NOMO-1 treated with DMSO at 0.1 percent for 48 hours (cell line): Measurements from ENCODE around the gene FBXO39.
"Not testable (repeated sequence)": the region's sequence is repeated elsewhere in the genome, so short reads cannot be mapped to it uniquely, and the experiment has no call there.

Experiments used
- DNase-seq: peaks from one replicate; lab custom pipeline; 2025; ENCODE audit not compliant: unreplicated experiment; lab: John Stamatoyannopoulos, UW

FBXO39 gene

DNA sequence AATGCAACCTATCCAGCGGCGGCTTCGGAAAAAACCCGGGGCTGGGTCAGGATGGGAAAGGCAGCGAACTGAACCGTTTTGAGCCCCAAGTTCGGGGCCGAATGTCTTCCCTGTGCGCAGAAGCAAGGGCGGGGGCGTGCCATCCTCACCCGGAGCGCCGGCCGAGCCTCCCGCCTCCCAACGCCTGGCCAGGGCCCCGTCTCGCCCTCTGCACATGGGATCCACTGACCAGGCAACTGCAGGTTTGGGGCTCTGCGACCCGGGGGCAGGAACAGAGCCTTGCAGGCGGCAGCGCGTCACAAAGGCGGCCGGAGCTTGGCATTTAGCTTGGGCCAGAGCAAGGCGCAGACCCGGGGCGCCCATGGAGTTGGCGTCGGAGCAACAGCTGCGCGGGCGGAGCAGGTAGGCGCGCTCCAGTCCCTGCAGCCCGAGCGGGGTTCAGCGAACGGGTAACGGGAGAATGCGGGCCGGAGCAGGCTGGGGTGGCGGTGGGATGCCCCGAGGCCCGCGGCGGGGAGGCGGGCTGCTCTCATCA lies at the start of gene FBXO39:
Gene FBXO39, plus strand, starts transcription at position 345 of the 535 bp plus-strand sequence. CDS start 3,654 bp downstream, outside the sequence.
- DNase-seq: no peak

DNA sequence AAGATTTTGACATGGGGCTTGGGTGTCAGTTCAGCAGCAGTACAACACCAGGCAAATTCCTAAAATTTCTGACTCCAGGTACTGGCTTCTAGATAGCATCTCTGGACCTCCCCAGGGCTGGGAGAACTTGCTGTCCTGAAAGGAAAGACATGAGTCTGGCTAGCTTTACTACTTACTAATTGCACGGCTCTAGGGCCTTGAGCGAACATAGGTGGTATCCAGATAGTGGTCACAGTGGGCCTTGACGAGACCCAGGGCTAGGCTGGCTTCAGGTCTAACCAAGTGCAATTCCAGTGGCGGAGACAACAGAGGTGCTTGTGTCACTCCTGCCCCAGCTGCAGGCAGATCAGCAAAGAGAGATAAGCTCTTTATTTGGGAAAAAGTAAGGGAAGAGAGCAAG lies 46.5 kb upstream of the FBXO39 start:
- no peak for DNase-seq

DNA sequence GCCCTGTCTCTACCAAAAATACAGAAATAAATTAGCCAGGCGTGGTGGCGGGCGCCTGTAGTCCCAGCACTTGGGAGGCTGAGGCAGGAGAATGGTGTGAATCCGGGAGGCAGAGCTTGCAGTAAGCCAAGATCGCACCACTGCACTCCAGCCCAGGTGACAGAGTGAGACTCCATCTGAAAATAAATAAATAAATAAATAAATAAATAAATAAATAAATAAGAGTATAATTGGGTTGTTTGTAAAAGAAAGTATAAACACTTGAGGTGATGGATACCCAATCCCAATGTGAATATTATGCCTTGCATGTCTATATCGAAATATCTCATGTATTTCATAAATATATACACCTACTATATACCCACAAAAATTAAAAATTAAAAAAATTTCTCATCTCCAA lies 29.4 kb upstream of the FBXO39 start:
- not testable (repeated sequence) for DNase-seq

DNA sequence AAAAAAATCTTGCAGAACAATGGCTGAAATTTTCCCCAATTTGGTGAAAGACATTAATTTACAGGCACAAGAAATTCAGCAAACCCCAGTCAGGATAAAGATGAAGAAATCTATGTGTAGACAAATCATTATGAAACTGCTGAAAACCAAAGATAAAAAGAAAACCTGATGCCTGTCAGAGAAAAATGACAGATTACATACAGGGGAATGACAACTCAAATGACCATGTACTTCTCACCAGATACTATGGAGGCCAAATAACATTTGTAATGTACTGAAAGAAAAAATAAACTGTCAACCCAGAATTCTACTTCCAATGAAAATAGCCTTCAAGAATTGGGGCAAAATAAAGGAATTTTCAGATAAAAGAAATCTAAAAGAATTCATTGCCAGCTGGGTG lies 27.4 kb upstream of the FBXO39 start:
- DNase-seq: no peak

- DNase-seq: no peak
These were observed 26.5 kb upstream of the FBXO39 start for GRCh38 chr17:6749519-6749918.

DNA sequence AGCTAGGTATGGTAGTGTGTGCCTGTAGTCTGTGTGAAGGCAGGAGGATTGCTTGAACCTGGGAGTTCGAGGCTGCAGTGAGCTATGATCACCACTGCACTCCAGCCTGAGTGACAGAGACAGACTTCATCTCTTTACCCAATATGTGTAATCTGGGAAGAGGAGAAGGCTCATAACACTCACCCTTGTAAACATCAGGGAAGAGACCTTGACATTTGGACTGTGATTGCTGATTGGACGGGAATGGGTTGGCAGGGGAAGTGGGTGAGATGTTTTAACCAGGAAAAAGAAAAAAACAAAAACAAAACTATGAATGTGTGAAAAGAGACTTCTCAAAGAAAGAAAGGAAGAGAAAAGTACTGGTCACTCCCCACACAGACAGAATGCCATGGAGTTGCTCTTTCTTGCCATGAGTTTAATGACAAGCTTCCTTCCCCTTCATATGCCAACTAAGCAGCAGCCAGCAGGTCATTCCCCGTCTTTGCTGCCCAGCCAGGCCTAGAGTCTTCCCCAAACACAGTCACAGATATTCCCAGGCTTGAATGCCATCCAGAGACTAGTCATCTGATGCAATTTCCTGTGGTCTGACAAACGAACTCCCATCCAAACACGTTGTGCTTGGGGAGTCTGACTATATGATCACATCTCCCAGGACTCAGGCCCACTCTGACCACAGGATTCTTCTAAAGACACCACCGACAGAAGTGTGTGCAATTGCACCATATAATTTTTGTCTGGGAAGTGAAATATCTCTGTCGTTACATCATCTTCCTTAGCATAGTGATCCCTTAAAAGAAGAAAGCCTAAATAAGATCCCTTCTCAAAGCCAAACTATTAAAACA lies 23.7 kb upstream of the FBXO39 start:
- DNase-seq: peak; percentile 44

DNA sequence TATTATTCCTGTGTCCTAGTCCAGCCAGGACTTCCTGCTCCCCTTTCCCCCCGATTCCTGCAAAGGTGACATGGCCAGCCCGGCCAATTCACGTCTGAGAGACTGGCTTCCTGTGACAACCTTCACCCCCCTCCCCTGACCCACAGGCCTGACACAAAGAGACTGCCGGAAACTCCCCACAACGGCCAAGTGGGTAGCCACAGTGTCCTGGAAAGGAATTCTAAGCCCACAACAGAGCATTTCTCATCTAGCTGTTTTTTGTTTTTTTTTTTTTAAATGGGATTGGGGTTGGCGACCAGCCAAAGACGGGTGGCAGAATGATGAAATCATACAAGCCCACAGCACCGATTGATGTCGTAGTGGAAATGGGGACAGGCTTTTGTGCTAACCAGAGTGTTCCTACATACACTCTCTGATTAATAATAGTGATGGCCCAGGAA lies 23.0 kb upstream of the FBXO39 start:
- DNase-seq: peak; percentile 44

DNA sequence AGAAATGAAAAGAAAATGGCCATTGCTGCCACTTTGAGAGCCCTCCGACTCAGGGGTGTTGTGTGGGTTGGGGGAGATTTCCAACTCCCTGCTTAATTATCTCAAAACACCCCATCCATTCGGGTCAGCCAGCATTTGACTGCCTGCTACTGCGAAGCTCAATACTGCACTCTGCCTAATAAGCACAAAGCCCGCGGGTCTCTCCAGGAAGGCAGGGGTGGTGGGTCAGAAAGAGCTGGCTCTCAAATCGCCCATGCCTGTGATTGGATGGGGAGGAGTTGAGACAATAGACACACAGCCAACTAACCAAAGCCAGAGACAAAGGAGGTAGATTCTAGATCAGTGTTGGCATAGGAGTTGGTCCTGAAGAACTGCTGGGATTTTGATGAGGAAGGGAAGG lies 22.5 kb upstream of the FBXO39 start:
- no peak for DNase-seq

GRCh38 chr17:6755281-6755680 lies 20.7 kb upstream of the FBXO39 start:
- no peak for DNase-seq

DNA sequence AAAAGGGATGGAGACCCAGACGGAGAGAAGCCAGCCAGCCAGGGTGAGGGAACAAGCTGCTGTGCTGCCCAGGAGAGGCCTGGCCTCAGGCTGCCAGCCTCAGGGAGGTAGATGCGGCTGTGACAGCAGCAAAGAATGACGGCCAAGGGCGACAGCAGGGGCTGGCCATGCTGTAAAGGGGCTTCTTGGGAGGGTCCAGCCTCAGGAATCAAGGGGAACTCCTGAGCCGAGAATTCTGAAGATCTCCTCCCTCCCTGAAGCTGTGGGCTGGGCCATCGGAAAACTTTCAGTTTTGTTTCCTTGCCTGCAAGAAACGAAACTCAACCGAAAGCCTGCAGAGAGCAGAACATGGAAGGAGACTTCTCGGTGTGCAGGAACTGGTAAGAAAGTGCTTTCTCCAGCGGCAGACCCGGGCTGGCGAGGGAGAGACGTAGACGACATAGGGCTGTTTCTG lies 20.3 kb upstream of the FBXO39 start, which contains the start of gene XAF1:
Gene XAF1, plus strand, starts transcription at position 316 of the 454 bp plus-strand sequence. Its CDS starts 33 bp downstream, at position 349.
- peak; percentile 72 for DNase-seq

- DNase-seq: no peak
These were observed 19.5 kb upstream of the FBXO39 start for GRCh38 chr17:6756425-6757031.

DNA sequence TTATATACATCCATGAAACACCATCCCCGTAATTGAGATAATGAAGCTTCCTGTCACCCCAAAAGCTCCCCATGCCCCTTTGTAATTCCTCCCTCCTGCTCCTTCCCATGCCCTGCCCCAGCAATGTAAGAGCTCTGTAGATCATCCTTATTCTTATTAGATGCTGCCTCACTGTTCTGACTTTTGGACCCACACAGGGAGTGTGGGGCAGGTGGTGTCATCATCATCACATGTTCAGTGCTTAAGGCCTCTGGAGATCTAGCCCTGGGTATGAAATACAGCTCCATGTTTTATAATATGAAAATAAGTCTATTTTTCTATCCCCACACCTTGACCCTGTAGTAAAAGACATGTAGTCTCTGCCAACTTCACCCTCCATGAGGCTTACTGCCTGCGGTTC lies 18.3 kb upstream of the FBXO39 start:
- DNase-seq: no peak

DNA sequence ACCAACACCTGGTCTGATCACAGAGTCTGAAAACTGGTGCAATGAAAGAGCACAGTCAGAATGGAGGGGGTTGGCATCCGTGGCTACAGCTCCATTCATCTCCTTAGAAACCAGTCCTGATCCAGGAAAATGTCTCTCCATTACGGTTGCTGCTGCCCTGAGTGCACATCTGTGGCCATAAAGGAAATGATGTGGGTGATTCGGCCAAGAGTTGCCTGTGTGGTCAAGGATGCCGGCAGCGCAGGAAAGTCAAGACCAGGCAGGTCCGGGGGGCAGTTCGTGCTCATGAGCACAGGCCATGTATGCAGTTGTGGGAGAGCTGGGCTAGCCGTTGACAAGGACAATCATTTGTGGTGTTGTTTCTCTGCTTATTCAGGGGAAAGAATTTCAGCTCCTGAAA lies 14.2 kb upstream of the FBXO39 start:
- DNase-seq: no peak

DNA sequence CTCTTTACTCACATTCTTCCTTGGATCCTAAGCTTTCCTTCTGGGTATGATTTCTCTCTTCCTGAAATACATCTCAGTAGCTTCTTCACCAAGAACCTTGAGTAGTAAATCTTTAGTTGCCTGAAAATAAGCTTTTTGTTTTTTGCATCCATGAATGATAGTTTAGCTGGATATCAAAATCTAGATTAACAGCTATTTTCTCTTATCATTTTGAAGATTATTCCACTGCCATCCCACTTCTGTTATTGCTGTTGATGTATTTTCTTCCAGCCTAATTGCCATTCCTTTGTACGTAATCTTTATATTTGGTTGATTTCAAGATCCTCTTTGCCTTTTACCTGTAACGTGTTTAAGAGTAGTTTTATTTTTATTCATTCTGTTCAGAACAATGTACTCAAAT lies 7.6 kb upstream of the FBXO39 start:
- no peak for DNase-seq

DNA sequence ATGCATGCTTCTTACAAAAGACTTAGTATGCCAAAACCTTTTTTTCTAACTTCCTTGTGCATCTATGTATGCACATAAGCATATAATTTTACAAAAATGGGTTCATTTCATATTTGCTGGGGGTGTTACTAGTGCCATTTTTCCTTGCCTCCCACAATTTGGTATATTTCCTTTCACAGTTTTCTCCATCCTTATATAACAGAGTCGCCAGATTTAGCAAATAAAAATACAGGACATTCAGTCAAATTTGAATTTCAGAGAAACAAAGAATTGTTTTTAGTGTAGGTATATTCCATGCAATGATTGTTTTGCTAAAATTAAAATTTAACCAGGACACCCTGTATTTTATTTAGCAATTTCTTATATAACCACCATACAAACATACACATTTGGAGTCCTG lies 4.0 kb upstream of the FBXO39 start:
- no peak for DNase-seq

- DNase-seq: not testable (repeated sequence)
These were observed 1.1 kb upstream of the FBXO39 start for GRCh38 chr17:6774906-6775305.

DNA sequence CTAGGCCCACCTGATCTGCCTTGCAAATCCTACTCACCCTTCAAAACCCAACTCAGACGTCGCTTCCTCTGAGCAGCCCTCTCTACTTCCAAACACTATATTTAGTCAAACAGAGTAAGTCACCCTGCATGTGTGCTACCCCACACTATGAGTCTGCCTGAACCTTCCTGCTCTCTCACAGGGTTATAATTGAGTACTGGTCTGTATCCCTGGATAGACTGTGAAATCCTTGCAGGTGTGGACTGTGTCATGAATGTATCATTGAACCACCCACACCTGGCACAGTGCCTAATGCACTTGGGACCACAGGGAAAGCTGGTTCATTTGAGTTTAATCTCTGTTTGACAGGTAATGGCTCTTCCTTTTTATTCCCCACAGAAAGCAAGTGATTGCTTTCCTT lies 3.4 kb downstream of the FBXO39 start:
- DNase-seq: no peak

- no peak for DNase-seq
These were observed 4.0 kb downstream of the FBXO39 start for GRCh38 chr17:6780001-6780400.

DNA sequence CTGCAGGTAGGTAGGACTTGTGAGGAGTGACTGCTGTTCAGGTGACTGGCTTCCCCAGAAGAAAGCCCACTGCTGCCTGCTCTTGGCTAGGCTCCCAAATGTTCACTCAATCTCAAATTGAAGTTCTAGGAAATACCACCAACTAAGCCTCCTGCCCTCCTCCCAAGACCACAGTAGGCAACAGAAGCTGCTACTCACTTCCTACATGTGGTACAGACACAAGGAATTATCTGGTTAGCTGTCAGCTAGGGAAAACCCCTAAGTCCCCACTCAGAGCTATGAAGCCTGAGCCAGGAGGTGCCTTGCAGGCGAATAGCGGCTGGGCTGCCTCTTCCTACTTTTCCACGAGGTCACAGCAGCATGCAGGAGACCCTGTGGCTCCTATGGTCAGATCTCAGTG lies 4.9 kb downstream of the FBXO39 start:
- DNase-seq: no peak

GRCh38 chr17:6782244-6782643 lies 6.2 kb downstream of the FBXO39 start:
- DNase-seq: no peak

- no peak for DNase-seq
These were observed 10.6 kb downstream of the FBXO39 start for GRCh38 chr17:6786618-6787017.

DNA sequence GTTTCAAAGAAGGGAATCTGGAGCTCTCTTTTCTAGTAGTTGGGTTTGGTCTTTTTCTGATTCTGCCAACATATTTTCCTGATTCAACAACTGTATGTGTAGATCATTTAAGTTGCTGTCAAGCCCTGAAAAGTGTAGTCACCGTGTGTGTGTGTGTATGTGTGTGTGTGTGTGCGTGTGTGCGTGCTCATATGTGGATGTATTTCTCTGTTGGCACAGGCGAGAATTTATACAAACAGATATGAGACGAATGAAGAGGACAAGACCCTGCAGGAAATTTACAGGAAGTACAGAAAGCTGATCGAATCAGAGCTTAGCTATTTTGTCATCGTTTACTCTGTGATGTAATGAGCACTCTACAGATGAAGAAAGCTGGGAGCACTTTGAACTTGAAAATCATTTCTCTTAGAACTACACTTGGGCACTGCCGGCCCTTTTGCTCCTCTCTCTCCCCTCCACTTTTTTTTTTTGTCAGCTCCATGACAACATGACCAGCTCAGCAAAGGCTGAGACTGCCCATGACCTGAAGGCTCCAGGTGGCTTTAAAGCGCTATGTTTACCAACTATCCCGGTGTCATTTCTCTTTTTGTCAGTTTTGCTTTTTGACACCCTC lies 11.2 kb downstream of the FBXO39 start:
- no peak for DNase-seq
